ENCODE data around the gene CLSTN2. TPM values are rescaled to one million over a fixed set of nuclear protein-coding genes. Genes with fewer than 3 reads are reported as not detected.
A peak's percentile ranks its signal among the peaks of the same experiment; 100 is the strongest.

CLSTN2 gene
- total and polyA plus RNA-seq, 2 of the 13 experiments (the other 11 are each of a cell fraction or from before 2014, with no cell fraction given), result not detected

- TF ChIP-seq JUNB (CRISPR knock-in tag; IDR thresholded peaks at IDR 0.05; ENCODE audit: borderline replicate concordance) (no peak), ZNF781 (CRISPR knock-in tag; IDR thresholded peaks at IDR 0.05; ENCODE audit: borderline replicate concordance, not compliant biosample characterization) (no peak), RFX1 (IDR thresholded peaks at IDR 0.05) (no peak), PATZ1 (CRISPR knock-in tag; IDR thresholded peaks at IDR 0.05) (no peak), FOSL2 (CRISPR knock-in tag; IDR thresholded peaks at IDR 0.05) (no peak), ZEB1 (IDR thresholded peaks at IDR 0.05; ENCODE audit: insufficient replicate concordance, low read depth) (no peak)
Measured at GRCh38 chr3:140416666-140417065, 481.7 kb downstream of the CLSTN2 start (continued).

- 0 out of 2 replicates have a peak, but pooled peaks cover 5% of the 10 kb centered on the region for H3K4me1 ChIP-seq (ENCODE audit: insufficient read depth, low read length)
- no peak overlapping the region for H3K4me2 ChIP-seq (ENCODE audit: low read depth, low read length)
- H3K4me3 ChIP-seq (replicated peaks in 1 of 3; ENCODE audit: insufficient read depth in 1 of 3, low read depth in 2 of 3, low read length in 3 of 3), result no peak overlapping the region
- peak; percentile 20 for DNase-seq (ENCODE audit: low spot score)
- intact Hi-C loops (cut with micrococcal nuclease; ENCODE audit: unreplicated experiment), result no loop called here
- no TSS peak for BruUV-seq (replicated peaks)
- H3K9me3 ChIP-seq (ENCODE audit: low read length), result no peaks in the 10 kb centered on the region
- no peak overlapping the region for H3K27ac ChIP-seq (ENCODE audit: extremely low read length, insufficient read depth, low read length)
- no peak for TF ChIP-seq HDAC1 (CRISPR knock-in tag; IDR thresholded peaks at IDR 0.05)
- TF ChIP-seq, protein P1, sequence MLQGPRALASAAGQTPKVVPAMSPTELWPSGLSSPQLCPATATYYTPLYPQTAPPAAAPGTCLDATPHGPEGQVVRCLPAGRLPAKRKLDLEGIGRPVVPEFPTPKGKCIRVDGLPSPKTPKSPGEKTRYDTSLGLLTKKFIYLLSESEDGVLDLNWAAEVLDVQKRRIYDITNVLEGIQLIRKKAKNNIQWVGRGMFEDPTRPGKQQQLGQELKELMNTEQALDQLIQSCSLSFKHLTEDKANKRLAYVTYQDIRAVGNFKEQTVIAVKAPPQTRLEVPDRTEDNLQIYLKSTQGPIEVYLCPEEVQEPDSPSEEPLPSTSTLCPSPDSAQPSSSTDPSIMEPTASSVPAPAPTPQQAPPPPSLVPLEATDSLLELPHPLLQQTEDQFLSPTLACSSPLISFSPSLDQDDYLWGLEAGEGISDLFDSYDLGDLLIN (CRISPR knock-in tag; IDR thresholded peaks at IDR 0.05; ENCODE audit: borderline replicate concordance), result no peak
- no peak for TF ChIP-seq SIX4 (CRISPR knock-in tag; IDR thresholded peaks at IDR 0.05)
- TF ChIP-seq ZNF326 (CRISPR knock-in tag; IDR thresholded peaks at IDR 0.05; ENCODE audit: borderline replicate concordance), result no peak
- TF ChIP-seq CC2D1A (CRISPR knock-in tag; IDR thresholded peaks at IDR 0.05), result no peak
- no peak for TF ChIP-seq KDM4B (CRISPR knock-in tag; IDR thresholded peaks at IDR 0.05)
- TF ChIP-seq ZNF512B (CRISPR knock-in tag; IDR thresholded peaks at IDR 0.05; ENCODE audit: borderline replicate concordance), result no peak
- no peak for TF ChIP-seq RARA (CRISPR knock-in tag; IDR thresholded peaks at IDR 0.05)
- no peak overlapping the region for H3K9ac ChIP-seq (ENCODE audit: insufficient read depth, low read depth, low read length)
- POLR2A ChIA-PET, result no interaction called here
- no peak for FAIRE-seq
- no peak overlapping the region for H2AFZ ChIP-seq (ENCODE audit: low read length)
- CTCF ChIA-PET (ENCODE audit: low intra/inter-chr PET ratio, low total read pairs), result no interaction called here
- in situ Hi-C loops (cut with HindIII; ENCODE audit: extremely low pct_ligation_motif_present, low pct_unique_long_range_greater_than_20kb), result no loop called here
- no peaks in the 10 kb centered on the region for H3K79me2 ChIP-seq (ENCODE audit: insufficient read depth, low read length)
- H3K36me3 ChIP-seq (replicated peaks in 1 of 2; ENCODE audit: control insufficient read depth in 1 of 2, insufficient read depth in 2 of 2, low read length in 2 of 2), result no peaks in the 10 kb centered on the region
- 4% methylated on average over 6 of the region's 9 CpGs for WGBS (ENCODE audit: low lambda C conversion rate)
- no peaks in the 10 kb centered on the region for H3K27me3 ChIP-seq (ENCODE audit: control insufficient read depth in 1 of 2, insufficient read depth in 2 of 2, low read length in 2 of 2)
- no peaks in the 10 kb centered on the region for H4K20me1 ChIP-seq (ENCODE audit: insufficient read depth, low read length)
- ATAC-seq, result peak; percentile 23; the same call in 1 of the 3 replicates
Measured at GRCh38 chr3:140420621-140421357, 485.8 kb downstream of the CLSTN2 start.
